Aorta (tissue), 5 donors: ENCODE data around the gene PPM1E. TPM values are rescaled to one million over a fixed set of nuclear protein-coding genes. Genes with fewer than 3 reads are reported as not detected.

Experiments used
- ATAC-seq: fragments of 200-7000 bp; cut with Tn5 transposase; one replicate; pipeline ENCODE4 v1.9.1; 2022; ENCODE audit warnings: moderate library complexity; ENCODE audit not compliant: low FRiP score
- DNase-seq, 2 donors: peaks; one replicate each; pipeline ENCODE4 v3.0.0-alpha.2; 2020
- H3K27ac ChIP-seq, 2 donors: one replicate each; pipeline ENCODE4 v1.5.1; 2013; ENCODE audit warnings: low read length in 2 of 2, mild to moderate bottlenecking in 2 of 2, moderate library complexity in 2 of 2, control low read depth in 1 of 2, inconsistent platforms in 1 of 2, low read depth in 1 of 2
- H3K27me3 ChIP-seq, 2 donors: one replicate each; pipeline ENCODE4 v1.6.1; 2013; ENCODE audit warnings: control low read depth in 1 of 2, low read length in 1 of 2, mild to moderate bottlenecking in 1 of 2, moderate library complexity in 1 of 2; ENCODE audit not compliant: insufficient read depth in 2 of 2, control insufficient read depth in 1 of 2
- H3K36me3 ChIP-seq, 2 donors: one replicate each; pipeline ENCODE4 v1.6.1; 2013; ENCODE audit warnings: control low read depth in 1 of 2, low read length in 1 of 2, mild to moderate bottlenecking in 1 of 2; ENCODE audit not compliant: insufficient read depth in 2 of 2, control insufficient read depth in 1 of 2
- H3K4me1 ChIP-seq, 2 donors: one replicate each; pipeline ENCODE4 v1.6.1; 2013; ENCODE audit warnings: low read length in 2 of 2, control low read depth in 1 of 2, mild to moderate bottlenecking in 1 of 2, moderate library complexity in 1 of 2; ENCODE audit not compliant: insufficient read depth in 2 of 2, control insufficient read depth in 1 of 2
- H3K4me3 ChIP-seq, 2 donors: one replicate each; pipeline ENCODE4 v1.5.1; 2013; ENCODE audit warnings: low read length in 2 of 2, control low read depth in 1 of 2, mild to moderate bottlenecking in 1 of 2
- H3K9me3 ChIP-seq: one replicate; pipeline ENCODE4 v1.6.1; 2013; ENCODE audit warnings: mild to moderate bottlenecking, low read length; ENCODE audit not compliant: control insufficient read depth
- WGBS, 2 donors: extraction: QIAGEN DNeasy Blood & Tissue Kit; methylation state at CpG; one replicate each; pipeline ENCODE4 v1.1.7; 2013; 5-methylcytosine and 5-hydroxymethylcytosine counted together
- intact Hi-C, 2 donors: fragments of 100-400 bp; cut with DNase I; formaldehyde crosslinking; loops; one replicate each; pipeline versions ENCODE4 v1.14.2 to v1.15.0; 2022
- polyA plus RNA-seq, 2 donors: library from polyadenylated mRNA; stranded (reverse); fragments of 200-250 nt; gene quantifications; one replicate each; pipeline ENCODE4 v1.2.3, GENCODE V29; 2013
- total RNA-seq, 2 donors: library from RNA; stranded (reverse); fragmentation: NEBNext Ultra II Directional; extraction: Animal tissue kit (Norgen Biotek cat#: 25700); gene quantifications; one replicate each; pipeline ENCODE4 v1.2.1, GENCODE V29; 2021
- donor health status: healthy with polysubstance abuse.
- donor health status: Bipolar disorder and iron deficiency.
- donor health status: DM: no; HTN: no; CAD: no.
- donor health status: DM: no; HTN: no; CAD: no.
- donor health status: DM: yes; HTN: yes; CAD: no.

PPM1E gene
- total and polyA plus RNA-seq, 4 donors, result 0.06 to 0.21 TPM; not detected in 2

DNA sequence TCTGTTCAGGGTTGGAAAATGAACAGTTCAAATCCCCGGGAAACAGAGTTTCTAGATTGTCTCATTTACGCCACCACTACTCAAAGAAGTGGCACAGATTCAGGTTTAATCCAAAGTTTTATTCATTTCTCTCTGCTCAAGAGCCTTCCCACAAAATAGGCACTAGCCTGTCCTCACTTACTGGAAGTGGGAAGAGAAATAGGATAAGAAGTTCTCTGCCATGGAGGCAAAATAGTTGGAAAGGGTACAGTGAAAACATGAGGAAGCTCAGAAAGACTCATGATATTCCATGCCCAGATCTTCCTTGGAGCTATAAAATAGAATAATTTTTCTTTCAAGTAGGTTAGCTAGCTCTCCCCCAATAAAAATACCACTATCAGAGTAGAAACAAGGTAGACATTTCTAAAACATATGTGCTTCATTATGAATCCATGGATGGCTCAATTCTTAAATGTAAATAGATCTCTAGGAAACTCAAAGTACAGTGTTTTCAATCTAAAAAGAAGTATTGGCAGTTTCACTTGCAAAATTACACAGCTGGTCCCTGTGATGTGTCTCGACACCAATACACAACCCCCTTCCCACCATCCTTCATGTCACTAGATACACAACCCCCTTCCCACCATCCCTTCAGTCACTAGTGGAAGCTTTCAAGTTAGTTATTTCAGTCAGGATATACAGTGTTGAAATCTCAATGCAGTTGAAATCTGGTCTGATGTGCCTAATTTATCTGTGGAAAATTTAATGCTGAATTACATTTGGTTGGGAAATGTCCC, 225.2 kb downstream of the PPM1E start:
- Histone ChIP-seq H3K4me1 (no peaks in the 10 kb centered on the region), H3K27me3 (no peaks in the 10 kb centered on the region), H3K36me3 (no peaks in the 10 kb centered on the region), H3K27ac (no peak overlapping the region), H3K4me3 (no peak overlapping the region), H3K9me3 (no peaks in the 10 kb centered on the region)
- ATAC-seq (no peak), DNase-seq (no peak)
- intact Hi-C loops, result no loop called here
- 80 to 83% methylated on average over 3 of the region's 3 CpGs for WGBS, 2 donors

DNA sequence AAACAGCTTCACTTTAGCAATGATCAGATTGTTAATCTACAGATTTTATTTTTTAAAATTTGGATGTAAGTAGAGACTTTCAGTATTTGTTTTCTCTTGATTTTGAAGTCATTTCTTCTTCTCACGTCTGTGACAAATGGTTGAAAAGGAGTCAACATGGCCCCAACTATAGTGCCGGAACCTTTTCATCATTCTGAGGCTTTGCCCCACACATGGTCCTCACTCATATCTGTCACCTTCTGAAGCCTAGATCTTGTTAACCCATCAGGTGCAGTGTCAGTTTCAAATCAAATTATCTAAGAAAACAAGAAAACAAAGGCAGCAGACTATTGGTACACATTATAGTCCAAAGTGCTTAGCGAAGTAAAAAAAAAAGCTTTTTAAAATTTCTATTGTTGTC, 227.0 kb downstream of the PPM1E start:
- WGBS, 2 donors, result 78 to 80% methylated on average over 3 of the region's 3 CpGs
- intact Hi-C loops, result no loop called here
- no peaks in the 10 kb centered on the region for H3K9me3 ChIP-seq
- DNase-seq (no peak), ATAC-seq (no peak)
- H3K4me3 ChIP-seq, result no peak overlapping the region
- no peak overlapping the region for H3K27ac ChIP-seq
- no peaks in the 10 kb centered on the region for H3K36me3 ChIP-seq
- no peaks in the 10 kb centered on the region for H3K27me3 ChIP-seq
- no peaks in the 10 kb centered on the region for H3K4me1 ChIP-seq

DNA sequence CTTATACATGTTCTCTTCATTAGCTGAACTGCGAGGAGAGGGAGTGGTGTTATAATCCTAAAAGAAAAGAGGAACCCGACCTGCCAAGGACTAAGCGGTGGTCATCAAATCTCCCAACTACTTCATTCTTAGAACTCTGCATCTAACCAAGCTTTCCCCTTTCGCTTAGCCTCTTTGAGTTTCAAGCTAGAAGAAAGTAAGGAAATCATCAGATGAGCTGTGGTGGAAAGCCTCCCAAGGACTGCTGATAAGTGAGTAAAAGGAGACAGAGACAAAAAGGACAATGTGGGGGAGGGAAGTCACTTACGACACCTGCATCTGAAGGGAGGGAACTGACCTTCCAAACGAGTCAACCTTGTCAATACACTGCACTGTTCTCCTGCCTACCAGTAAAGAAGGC, 229.7 kb downstream of the PPM1E start:
- no peak for ATAC-seq
- WGBS, 2 donors, result 83 to 85% methylated on average over 6 of the region's 6 CpGs

DNA sequence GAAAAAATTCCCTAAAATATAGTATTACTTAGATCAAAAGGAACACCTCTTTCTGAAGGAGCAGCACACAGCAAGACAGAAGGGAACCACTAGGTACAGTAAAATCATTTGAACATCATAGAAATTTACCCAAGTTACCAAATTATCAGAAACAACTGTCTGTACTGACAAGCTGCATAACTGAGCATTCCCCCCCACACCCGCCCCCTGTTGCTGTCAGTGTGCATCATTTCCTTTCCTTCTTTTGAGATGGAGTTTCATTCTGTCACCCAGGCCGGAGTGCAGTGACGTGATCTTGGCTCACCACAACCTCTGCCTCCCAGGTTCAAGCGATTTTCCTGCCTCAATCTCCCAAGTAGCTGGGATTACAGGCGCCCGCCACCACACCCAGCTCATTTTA, 230.3 kb downstream of the PPM1E start:
- 94 to 99% methylated on average over 6 of the region's 6 CpGs for WGBS, 2 donors
- no peak overlapping the region for H3K27ac ChIP-seq
- H3K9me3 ChIP-seq, result no peaks in the 10 kb centered on the region
- H3K27me3 ChIP-seq, result no peaks in the 10 kb centered on the region
- H3K36me3 ChIP-seq, result no peaks in the 10 kb centered on the region
- H3K4me3 ChIP-seq, result no peak overlapping the region
- ATAC-seq (no peak), DNase-seq (no peak)
- no peaks in the 10 kb centered on the region for H3K4me1 ChIP-seq
- intact Hi-C loops, result no loop called here

More for the DNA sequence above, 229.7 kb downstream of the PPM1E start:
- no peak overlapping the region for H3K4me3 ChIP-seq
- intact Hi-C loops, result no loop called here
- no peaks in the 10 kb centered on the region for H3K4me1 ChIP-seq
- H3K27ac ChIP-seq, result no peak overlapping the region
- no peak for DNase-seq
- no peaks in the 10 kb centered on the region for H3K36me3 ChIP-seq
- H3K9me3 ChIP-seq, result no peaks in the 10 kb centered on the region
- no peaks in the 10 kb centered on the region for H3K27me3 ChIP-seq

DNA sequence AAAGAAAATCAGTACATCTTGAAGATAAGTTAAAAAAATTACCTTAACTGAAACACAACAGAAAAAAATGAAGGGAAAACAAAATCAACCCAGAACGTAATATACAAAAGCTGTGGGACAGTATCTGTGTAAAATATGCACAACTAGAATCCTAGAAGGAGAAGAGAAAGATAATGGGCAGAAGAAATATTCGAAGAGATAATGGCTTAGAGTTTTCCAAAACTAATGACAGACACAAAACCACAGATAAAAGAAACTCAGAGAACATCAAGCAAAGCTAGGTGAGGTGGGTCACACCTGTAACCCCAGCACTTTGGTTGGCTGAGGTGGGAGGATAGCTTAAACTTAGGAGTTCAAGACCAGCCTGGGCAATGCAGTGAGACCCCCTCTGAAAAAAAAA, 234.0 kb downstream of the PPM1E start:
- 48 to 70% methylated on average over 2 of the region's 2 CpGs for WGBS, 2 donors
- no peaks in the 10 kb centered on the region for H3K9me3 ChIP-seq
- H3K4me3 ChIP-seq, result no peak overlapping the region
- ATAC-seq (no peak), DNase-seq (no peak)
- H3K36me3 ChIP-seq, result no peaks in the 10 kb centered on the region
- no peak overlapping the region for H3K27ac ChIP-seq
- intact Hi-C loops, result no loop called here
- no peaks in the 10 kb centered on the region for H3K27me3 ChIP-seq
- H3K4me1 ChIP-seq, result no peaks in the 10 kb centered on the region

DNA sequence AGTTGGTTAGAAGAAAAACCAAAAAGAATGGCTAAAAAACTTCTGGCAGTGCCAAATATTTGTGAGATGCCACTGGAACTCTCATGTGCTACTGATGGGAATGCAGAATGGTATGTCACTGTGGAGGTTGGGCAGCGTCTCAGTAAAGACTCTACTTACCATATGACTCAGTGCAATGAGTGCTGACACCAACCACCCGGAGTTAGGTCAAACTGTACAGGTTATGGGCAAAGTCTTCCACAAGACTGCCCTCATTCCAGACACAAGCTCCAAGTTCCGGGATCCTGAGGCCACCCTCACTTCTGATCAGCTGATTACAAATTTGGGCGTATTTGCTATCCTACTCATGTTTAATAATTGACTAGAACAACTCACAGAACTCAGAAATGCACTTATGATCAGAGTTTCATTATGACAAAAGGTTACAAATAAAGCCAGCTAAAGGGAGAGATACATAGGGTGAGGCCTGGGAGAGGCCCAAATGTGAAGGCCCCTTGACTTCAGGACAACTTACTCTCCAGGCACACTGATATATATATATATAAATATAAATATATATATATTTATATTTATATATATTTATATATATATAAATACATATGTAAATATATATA, 236.2 kb downstream of the PPM1E start:
- H3K4me1 ChIP-seq, result no peaks in the 10 kb centered on the region
- H3K27ac ChIP-seq, result no peak overlapping the region
- WGBS, 2 donors, result 88 to 90% methylated on average over 4 of the region's 4 CpGs
- no peaks in the 10 kb centered on the region for H3K36me3 ChIP-seq
- intact Hi-C loops, result no loop called here
- no peak for DNase-seq
- no peak for ATAC-seq
- no peak overlapping the region for H3K4me3 ChIP-seq
- no peaks in the 10 kb centered on the region for H3K27me3 ChIP-seq
- no peaks in the 10 kb centered on the region for H3K9me3 ChIP-seq

DNA sequence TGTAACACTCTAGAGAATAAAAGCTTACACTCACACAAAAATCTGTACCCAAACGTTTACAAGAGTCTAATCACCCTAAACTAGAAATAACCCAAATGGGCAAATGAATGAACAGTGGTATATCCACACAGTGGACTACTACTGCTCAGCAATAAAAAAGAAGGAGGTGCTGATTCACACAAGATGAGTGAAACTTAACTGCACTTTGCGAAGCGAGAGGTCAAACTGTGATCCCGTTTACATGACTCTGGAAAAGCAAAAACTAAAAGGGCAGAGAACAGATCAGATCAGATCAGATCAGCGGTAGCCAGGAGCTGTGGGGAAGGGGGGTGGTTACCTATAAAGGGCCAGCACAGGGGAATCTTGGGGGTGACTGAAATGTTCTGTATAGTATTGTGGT, 237.7 kb downstream of the PPM1E start:
- no peaks in the 10 kb centered on the region for H3K9me3 ChIP-seq
- no peaks in the 10 kb centered on the region for H3K4me1 ChIP-seq
- intact Hi-C loops, result no loop called here
- no peaks in the 10 kb centered on the region for H3K27me3 ChIP-seq
- WGBS, 2 donors, result 71 to 73% methylated on average over 5 of the region's 5 CpGs
- DNase-seq (no peak), ATAC-seq (no peak)
- H3K4me3 ChIP-seq, result no peak overlapping the region
- H3K36me3 ChIP-seq, result no peaks in the 10 kb centered on the region
- no peak overlapping the region for H3K27ac ChIP-seq

DNA sequence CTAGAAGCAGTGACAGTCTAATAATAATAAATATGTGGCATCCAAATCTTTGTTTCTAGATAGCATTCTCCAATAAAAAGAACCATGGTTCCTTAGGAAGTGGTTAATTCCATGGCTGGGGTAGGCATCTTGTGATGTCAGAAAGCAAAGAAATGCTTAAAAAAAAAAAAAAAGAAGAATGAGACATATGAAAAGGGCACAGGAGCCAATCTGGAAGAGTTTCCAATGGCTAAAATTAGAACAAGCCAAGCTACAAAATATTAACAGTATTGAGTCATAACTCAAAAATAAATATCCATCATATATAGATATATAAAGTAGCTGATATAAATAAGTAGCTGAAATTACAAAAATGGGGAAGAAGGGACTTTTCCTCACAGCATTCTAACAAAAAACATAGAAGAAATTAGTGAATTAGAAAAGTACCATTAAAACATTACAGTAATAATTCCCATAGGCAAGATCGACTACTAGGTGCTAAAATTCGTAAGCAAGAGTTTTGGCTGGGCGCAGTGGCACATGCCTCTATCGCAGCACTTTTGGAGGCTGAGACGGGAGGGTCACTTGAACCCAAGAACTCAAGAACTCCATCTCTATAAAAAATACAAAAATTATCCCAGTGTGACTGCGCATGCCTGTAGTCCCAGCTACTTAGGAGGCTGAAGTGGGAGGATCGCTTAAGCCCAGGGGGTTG, 239.7 kb downstream of the PPM1E start:
- WGBS, 2 donors, result 94 to 95% methylated on average over 7 of the region's 7 CpGs
- H3K36me3 ChIP-seq, result peaks cover 0 to 1% of the 10 kb centered on the region in 2 donors
- intact Hi-C loops, result no loop called here
- no peak for ATAC-seq
- H3K4me3 ChIP-seq, result no peak overlapping the region
- H3K9me3 ChIP-seq, result no peaks in the 10 kb centered on the region
- peak overlapping the region in 1 of 2 donors; percentile 10 for H3K27ac ChIP-seq
- H3K4me1 ChIP-seq, result no peaks in the 10 kb centered on the region
- no peak for DNase-seq
- H3K27me3 ChIP-seq, result no peaks in the 10 kb centered on the region
